Measurements from ENCODE around the gene DPCD.

DNA sequence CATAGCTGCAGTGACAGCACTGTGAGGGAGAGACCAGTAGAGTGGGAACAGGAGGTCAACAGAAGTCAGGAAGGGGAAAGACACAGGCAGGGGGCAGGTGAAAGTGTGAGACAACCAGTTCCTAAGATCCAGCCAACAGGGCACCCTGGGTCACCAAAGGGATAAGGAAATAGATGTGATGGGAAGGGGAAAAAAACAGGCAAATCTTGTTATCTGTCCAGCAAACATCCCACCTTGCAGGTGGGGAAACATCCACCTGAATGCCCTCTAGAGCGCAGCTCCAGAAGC, 42.5 kb downstream of the DPCD start:
- TF ChIP-seq, protein P1, sequence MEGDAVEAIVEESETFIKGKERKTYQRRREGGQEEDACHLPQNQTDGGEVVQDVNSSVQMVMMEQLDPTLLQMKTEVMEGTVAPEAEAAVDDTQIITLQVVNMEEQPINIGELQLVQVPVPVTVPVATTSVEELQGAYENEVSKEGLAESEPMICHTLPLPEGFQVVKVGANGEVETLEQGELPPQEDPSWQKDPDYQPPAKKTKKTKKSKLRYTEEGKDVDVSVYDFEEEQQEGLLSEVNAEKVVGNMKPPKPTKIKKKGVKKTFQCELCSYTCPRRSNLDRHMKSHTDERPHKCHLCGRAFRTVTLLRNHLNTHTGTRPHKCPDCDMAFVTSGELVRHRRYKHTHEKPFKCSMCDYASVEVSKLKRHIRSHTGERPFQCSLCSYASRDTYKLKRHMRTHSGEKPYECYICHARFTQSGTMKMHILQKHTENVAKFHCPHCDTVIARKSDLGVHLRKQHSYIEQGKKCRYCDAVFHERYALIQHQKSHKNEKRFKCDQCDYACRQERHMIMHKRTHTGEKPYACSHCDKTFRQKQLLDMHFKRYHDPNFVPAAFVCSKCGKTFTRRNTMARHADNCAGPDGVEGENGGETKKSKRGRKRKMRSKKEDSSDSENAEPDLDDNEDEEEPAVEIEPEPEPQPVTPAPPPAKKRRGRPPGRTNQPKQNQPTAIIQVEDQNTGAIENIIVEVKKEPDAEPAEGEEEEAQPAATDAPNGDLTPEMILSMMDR (IDR thresholded peaks at IDR 0.05), result no peak
- TF ChIP-seq EP300 (IDR thresholded peaks at IDR 0.05; ENCODE audit: low read depth), result no peak
- no peak for TF ChIP-seq POLR2A (IDR thresholded peaks at IDR 0.05)
